Activated CD4-positive, alpha-beta T cell treated with anti-CD3 and anti-CD28 coated beads for 48 hours (primary cell): ENCODE measurements around the gene HIPK4.
"Not testable (repeated sequence)": the region's sequence is repeated elsewhere in the genome, so short reads cannot be mapped to it uniquely, and the experiment has no call there.

Experiments used
- DNase-seq: peaks from one replicate; pipeline ENCODE4 v3.0.0-alpha.2; 2020

HIPK4 gene

DNA sequence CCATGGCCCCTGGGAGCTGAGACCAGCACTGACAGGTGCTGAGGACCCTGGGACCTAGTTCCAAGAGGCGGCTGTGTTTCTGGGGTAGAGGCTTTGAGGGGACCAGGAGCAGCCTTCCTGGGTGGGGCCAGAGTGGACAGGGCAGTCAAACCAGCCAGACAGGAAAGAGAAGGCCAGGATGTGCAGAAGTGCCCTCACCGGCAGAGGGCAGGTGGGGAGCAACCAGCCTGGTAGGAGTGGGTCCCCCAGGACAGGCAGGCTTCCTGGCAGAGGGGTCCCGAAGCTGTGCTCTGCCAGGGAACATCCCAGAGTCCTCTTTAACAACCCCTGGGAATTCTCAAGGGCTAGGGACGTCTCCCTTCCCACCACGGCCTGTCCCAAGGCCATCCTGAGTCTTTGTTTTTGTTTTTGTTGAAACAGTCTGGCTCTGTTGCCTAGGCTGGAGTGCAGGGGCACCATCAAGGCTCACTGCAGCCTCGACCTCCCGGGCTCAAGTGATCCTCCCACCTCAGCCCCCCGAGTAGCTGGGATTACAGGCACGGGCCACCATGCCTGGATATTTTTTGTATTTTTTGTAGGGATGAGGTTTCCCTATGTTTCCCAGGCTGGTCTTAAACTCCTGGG is 3.0 kb upstream of the HIPK4 start:
- no peak for DNase-seq

DNA sequence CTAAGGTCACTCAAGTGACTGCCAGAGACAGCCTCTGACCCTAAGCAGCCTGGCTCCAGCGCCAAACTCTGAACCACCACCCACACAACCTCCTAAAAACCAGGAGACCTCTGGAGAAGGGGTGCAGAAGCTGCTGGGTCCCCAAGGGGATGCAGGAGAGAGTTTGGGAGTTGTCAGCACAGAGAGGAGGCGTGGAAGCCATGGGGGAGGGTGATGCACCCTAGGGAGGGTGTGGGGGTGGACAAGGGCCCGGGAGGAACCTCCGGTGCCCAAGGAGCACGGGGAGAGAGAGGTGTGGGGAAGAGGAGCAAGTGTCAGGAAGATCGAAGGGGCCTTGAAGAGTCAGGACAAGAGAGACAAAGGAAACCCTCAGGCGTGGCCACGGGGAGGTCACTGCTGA is 2.1 kb upstream of the HIPK4 start:
- DNase-seq: no peak

DNA sequence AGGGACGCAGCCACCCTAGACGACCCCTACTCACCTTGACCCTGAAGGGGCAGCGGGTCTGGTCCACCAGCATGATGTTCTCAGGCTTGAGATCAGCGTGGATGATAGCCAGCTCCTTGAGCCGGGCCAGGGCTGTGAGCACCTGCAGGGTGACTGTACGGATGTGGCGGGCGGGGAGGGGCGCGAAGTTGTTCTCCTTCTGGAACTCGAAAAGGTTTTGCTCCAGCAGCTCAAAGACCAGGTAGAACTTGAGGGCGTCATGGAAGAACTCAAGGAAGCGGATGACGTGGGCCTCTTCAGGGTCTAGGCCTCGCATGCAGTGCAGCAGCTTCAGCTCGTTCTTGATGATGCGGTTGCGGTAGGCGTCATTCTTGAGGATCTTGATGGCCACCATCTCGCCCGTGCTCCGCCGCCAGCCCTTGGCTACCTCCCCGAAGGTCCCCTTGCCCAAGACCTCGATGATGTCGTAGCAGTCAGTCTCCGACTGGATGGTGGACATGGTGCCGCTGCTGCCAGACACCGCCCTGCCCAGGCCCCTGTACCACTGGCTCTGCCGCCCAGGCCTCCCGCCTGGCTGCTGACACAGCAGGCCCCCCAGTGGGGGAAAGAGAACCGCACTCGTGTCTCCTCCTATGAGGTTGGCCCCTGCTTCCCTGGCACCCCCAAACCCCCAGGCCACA is 437 bp downstream of the HIPK4 start:
- DNase-seq: no peak

DNA sequence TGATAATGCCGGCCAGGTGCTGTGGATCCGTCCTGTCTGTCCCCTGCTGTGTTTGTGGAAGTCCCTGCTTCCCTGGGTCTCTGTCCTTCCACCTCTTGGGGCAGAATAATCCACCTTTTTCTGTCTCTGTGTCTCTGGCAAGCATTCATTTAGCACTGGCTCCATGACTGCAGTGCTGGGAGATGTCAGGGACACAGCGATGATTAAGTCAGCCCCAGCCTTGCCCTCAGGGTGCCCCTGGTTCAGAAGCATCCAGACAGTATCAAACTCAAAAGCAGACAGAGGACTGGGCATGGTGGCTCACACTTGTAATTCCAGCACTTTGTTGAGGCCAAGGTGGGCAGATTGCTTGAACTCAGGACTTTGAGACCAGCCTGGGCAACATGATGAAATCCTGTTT is 1.5 kb downstream of the HIPK4 start:
- DNase-seq: no peak

DNA sequence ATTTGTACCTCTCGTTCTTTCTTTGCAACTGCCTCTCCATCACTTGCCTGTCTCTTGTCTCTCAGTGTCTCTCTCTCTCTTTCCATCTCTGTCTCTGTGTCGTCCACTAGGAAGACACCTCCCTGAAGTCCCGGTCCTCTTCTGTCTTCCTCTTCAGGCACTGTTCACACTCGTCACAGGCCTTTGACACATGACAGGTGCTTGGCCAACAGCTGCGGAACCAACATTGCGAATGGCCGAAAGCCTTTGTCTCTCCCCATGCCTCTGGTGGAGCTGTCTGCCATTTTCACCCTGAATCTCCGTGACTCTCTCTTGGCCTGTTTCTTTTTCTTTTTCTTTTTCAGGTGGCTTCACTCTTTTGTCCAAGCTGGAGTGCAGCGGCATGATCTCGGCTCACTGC is 2.8 kb downstream of the HIPK4 start:
- no peak for DNase-seq

DNA sequence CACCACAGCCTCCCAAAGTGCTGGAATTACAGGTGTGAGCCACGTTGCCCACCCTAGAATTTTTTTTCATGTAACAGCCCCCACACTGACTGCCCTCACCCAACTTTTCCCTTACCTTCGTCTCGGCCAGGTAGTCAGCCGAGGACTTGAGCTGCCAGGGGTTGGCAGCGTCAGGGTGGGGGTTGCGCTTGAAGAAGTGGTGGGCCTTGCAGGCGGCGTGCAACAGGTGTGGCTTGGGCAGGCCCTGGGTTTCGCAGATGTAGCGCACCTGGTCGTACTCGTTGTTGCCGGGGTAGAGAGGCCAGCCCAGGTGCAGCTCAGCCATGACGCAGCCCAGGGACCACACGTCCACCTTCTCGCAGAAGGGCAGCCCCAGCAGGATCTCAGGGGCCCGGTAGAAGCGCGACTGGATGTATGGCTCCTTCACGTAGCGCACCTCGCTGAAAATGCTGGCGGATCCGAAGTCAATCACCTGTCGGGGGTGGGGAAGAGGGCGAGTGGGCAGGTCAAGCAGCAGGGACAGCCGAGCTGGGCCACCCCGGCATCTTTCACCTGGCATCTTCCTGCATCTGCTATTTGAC is 6.2 kb downstream of the HIPK4 start:
- DNase-seq: no peak

DNA sequence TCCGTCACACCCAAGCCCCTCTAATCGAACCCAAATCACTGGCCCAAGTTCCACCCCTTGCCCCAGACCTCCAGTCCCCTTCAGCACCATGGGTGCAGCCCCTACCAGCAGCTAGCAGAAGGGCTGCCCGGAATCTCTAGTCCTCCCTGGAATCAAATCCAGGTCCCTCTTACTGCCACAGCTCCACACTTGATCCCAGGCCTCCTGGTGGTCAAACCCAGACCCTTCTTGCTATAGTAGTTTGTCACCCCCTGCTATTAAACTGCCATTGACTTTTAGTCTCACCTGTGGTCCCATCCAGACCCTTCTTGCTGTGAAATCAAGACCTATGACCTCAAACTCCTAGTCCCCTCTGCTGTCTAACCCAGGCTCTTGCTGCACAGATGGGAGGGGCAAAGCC is 8.7 kb downstream of the HIPK4 start:
- DNase-seq: no peak

DNA sequence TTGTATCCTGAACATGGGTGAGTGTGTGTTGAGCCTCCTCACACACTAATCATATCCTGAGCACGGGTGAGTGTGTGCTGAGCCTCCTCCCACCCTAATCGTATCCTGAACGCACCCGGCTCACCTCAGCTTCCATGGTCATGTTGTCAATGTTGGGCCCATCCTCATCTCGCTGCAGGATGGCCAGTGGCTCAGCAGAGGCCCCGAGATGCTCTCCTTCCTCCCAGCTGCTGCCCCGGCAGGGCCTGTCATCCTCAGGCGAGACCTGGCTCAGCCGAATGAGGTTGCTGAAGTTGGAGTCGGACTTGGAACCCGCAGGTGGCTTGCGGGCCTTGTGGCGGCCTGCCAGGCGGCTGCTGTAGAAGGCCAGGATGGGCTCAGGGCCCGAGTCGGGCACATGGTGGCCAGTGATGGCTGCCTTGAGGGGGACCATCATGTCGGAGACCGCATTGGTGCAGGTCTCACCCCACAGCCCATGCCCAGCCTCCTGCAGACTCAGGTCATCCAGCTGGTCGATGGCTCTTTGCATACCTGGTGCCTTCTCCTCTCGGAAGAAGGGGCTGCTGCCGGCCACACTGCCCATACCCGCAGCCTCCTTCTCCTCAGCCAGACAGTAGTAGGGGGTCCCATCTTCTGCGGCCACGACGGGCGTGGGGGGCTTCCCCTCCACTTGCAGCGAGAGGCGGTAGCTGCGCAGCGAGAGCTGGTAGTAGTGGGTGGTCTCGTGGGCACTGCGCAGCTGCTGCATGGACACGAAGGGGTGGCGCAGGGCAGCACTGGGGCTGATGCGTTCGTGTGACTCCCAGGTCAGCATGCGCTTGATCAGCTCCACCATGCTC is 9.6 kb downstream of the HIPK4 start:
- DNase-seq: no peak

DNA sequence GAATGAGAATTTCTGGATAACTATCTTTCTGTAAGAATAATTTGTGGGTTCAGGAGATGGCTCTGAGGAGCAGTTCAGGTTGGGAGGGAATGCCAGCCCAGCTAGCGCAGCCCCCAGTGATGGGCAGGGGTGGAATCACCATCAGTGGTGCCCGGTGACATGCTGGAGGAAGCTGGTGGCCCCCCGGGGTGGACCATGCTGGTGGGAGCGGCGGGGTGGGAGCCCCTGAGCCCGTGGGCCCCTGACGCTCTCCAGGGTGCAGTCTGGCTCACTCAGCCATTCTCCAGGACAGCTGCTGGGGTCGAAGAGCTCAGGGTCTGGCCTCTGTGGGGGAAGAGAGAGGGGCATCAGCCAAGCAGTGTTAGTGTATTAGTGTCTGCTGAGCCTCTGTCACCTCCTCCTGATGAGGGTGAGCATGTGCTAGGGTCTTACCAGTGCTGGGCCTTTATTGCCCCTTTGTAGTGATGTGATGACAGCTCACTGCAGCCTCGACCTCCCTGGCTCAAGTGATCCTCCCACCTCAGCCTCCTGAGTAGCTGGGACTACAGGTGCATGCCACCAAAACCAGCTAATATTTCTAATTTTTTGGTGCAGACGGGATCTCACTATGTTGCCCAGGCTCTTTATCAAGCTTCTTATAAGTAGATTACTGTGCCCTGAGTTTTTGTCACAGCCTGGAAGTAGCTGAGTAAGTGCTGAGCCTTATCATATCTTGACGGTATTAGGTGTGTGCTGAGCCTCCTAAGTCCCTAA is 10.4 kb downstream of the HIPK4 start:
- no peak for DNase-seq

DNA sequence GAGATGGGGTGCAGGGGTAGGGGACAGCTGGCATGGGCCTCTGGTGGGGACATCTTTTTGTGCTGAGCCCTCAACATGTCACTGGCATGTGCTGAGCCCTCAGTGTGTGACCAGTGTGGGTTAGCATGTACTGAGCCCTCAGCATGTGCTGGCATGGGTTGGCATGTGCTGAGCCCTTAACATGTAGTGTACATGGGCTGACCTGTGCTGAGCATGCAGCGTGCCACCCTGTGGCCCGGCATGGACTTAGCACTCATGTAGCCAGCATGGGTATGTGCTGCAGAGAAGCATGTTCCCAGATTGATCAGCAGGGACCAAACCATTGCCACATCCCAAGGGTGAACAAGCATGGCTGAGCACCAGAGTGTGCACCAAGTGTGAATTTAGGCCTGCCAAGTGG is 11.5 kb downstream of the HIPK4 start:
- DNase-seq: no peak

DNA sequence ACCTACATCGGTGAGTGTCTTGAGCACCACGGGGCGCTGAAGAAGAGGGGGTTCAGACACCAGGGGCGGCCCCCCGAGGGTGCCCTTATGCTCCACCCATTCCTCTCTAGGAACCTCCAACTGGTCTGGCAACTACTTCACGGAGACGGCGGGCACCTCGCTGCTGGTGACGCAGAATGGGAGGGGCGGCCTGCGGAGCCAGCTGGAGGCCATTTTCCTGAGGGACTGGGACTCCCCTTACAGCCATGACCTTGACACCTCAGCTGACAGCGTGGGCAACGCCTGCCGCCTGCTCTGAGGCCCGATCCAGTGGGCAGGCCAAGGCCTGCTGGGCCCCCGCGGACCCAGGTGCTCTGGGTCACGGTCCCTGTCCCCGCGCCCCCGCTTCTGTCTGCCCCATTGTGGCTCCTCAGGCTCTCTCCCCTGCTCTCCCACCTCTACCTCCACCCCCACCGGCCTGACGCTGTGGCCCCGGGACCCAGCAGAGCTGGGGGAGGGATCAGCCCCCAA is 12.1 kb downstream of the HIPK4 start:
- DNase-seq: no peak

DNA sequence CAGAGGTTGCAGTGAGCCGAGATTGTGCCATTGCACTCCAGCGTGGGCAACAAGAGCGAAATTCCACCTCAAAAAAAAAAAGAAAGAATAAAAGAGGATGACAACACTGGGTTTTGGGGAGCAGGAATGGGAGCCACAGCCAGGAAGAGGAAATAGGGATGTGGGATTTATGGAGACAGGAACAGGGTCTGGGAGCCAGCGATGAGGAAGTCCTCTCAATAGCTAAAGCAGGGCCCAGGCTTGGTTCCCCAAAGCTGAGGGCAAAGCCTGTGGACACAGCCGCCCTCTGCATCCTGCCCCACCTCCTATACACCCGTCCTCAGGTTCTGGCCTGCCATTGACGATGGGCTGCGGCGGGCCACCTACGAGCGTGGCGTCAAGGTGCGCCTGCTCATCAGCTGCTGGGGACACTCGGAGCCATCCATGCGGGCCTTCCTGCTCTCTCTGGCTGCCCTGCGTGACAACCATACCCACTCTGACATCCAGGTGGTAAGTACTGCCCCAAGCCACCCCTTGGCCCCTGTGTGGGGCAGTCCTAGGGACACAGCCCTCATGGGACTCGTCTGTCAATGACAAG is 13.6 kb downstream of the HIPK4 start:
- DNase-seq: no peak

DNA sequence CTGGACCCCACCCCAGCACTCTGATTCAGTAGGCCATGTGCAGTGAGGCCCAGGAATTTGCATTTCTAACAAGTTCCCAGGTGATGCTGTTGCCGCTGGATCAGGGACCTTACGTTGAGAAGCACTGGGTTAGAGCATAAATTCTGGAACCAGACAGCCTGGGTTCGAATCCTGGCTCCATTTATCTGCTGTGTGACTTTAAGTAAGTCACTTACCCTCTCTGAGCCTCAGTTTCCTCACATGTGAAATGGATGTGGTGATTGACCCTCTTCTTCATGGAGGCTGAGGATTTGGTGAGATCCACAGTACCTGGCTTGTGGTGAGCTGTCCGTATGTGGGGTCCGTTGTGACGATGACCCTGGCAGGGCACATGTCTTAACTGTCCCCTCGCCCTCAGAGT is 15.9 kb downstream of the HIPK4 start:
- DNase-seq: no peak

DNA sequence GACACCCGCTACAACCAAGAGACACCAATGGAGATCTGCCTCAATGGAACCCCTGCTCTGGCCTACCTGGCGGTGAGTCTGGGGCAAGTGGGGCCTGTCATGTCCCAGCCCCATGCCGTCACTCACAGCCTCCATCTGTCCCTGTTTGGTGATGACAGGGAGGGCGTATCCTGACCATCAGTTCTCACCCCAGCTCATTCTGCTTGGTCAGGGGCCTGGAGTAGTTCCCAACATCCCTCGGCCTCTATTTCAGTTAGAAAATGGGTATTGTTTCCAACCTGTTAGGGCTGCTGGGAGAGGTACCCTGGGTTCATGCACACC is 18.2 kb downstream of the HIPK4 start:
- no peak for DNase-seq

DNA sequence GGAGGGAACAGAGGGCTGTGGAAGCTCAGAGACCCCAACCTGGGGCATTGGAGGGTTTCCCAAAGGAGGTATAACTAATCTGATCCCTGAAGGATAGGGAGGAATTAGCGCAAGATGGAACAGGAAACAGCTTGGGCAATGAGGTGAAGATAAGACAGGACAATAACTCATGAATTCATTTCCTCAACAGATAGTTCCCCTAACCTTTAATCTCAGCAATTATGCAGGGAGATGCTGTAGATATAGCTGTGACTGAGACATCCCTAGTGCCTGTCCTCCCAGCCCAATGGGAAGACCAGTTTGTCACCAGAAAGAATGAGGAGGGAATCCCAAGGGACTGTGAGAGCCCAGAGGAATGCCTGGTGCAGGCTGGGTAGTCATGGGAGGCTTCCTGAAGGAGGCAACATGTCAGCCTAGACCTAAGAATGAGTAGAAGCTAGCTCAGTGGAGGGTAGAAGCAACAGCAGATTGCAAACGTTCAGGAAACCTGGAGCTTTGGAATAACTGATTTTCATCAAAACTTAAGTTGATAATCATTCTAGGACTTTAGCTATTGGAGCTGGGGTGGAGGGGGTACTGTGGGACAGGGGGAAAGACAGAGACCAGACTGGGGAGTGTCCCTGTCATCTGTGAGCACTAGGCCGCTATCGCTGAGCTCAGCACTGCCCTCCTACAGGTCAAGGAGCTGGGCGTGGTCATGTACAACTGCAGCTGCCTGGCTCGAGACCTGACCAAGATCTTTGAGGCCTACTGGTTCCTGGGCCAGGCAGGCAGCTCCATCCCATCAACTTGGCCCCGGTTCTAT is 18.8 kb downstream of the HIPK4 start:
- DNase-seq: no peak

DNA sequence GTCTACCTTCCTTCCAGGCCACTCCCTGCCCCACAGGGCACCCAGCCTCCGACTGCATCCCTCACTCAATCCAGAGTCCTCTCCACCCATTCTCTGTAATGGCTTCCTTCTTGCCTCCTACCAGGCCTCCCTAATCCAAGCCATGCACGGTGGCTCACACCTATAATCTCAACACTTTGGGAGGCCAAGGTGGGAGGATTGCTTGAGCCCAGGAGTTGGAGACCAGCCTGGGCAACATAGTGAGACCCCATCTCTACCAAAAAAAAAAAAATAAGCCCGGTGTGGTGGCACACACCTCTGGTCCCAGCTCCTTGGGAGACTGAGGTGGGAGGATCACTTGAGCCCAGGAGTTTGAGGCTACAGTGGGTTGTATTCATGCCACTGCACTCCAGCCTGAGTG is 19.7 kb downstream of the HIPK4 start:
- DNase-seq: not testable (repeated sequence)

DNA sequence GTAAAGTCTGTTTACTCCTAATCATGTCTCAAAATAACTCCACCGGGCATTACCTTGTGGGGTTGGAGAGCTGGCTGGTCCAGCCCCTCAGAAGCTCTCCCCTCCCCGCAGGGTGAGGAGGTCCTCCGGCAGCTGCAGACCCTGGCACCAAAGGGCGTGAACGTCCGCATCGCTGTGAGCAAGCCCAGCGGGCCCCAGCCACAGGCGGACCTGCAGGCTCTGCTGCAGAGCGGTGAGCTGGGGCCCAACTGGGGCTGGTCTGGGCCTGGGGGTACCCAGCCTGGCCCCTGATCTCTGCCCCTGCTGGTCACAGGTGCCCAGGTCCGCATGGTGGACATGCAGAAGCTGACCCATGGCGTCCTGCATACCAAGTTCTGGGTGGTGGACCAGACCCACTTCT is 20.2 kb downstream of the HIPK4 start:
- DNase-seq: no peak

DNA sequence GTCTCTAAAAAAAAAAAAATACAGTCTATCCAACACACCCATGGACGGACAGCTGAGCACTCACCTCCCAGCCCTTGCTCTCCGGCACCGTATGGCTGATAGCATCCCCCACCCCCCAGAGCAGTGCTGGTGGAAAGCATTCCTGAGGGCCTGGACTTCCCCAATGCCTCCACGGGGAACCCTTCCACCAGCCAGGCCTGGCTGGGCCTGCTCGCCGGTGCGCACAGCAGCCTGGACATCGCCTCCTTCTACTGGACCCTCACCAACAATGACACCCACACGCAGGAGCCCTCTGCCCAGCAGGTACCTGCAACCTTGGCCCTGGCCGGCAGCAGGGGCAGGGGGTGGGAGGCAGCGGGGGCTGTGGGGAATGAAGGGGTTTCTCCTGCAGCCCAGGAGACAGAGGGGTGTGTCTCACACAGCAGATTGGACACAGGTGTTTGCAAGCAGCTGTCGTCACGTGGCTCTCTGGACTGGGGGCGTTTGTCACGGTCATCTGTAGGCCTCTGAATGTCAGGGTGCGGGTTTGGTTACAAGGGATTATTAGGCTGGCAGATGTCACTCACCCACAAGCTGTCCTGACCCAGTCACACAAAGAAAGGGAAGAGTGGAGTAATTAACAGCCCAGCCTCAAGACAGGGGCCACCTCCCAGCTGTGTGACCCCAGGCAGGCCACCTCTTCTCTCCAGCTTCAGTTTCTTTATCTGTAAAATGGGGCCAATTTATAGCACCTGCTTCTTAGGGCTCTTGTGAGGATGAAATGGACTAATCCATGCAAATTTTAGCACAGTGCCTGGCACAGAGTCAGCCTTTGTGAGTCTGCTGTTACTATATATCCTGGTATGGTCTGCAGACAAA is 22.2 kb downstream of the HIPK4 start:
- DNase-seq: no peak

DNA sequence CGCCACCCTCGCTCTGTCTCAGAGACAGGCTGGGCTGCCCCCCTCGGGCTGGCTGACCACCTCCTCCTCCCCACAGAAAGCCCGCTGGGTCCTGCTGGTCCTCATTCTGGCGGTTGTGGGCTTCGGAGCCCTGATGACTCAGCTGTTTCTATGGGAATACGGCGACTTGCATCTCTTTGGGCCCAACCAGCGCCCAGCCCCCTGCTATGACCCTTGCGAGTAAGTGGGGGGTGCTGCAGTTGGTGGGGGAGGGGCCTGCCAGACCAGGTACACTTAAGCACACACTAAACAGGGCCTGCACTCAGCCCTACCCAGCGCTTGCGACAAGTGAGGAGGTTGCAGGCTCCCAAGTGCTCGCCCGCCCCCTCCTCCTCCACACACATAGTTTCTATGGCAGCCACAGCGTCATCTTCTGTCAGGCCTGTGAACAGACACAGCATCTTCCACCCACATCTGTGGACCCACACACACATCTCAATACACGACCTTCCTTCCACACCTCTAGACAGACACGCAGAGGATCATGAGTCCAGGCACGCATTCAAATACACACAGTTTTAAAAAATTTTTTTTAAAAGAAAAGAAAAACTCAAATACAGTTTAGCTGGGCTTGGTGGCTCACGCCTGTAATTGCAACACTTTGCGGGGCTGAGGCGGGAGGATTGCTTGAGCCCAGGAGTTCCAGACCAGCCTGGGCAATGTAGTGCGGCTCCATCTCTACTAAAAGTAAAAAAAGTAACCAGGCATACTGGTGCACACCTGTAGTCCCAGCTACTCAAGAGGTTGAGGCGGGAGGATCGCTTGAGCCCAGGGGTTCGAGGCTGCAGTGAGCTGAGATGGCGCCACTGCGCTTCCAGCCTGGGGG is 23.1 kb downstream of the HIPK4 start:
- no peak for DNase-seq
